DOHH2 (cell line): ENCODE results near the gene TMEM52.

Experiments used
- CTCF ChIP-seq: fragments of 200-600 bp; sonication (generic); IDR thresholded peaks from one replicate; pipeline ENCODE4 v1.5.1; 2014; ENCODE audit warnings: antibody characterized with exemption, mild to moderate bottlenecking, low read depth, low read length; ENCODE audit not compliant: poor library complexity, severe bottlenecking
- EZH2phosphoT487 ChIP-seq: fragments of 200-600 bp; sonication (generic); IDR thresholded peaks from 2 replicates; pipeline ENCODE4 v1.6.1; 2017; ENCODE audit warnings: borderline replicate concordance, mild to moderate bottlenecking, antibody characterized with exemption, low read length, moderate library complexity, mixed read lengths

GRCh38 chr1:1899266-1899966, 19.7 kb downstream of the TMEM52 start:
- TF ChIP-seq CTCF = no peak
- TF ChIP-seq EZH2phosphoT487 = no peak
